ENCODE measurements around the gene ALG1L2.
"Not testable (repeated sequence)": the region's sequence is repeated elsewhere in the genome, so short reads cannot be mapped to it uniquely, and the experiment has no call there.

- TF ChIP-seq POLR2A (IDR thresholded peaks at IDR 0.05); POLR2AphosphoS5 (IDR thresholded peaks at IDR 0.05; ENCODE audit: insufficient read depth in 1 of 2, low read depth in 1 of 2): not testable (repeated sequence)
- TF ChIP-seq, protein P1, sequence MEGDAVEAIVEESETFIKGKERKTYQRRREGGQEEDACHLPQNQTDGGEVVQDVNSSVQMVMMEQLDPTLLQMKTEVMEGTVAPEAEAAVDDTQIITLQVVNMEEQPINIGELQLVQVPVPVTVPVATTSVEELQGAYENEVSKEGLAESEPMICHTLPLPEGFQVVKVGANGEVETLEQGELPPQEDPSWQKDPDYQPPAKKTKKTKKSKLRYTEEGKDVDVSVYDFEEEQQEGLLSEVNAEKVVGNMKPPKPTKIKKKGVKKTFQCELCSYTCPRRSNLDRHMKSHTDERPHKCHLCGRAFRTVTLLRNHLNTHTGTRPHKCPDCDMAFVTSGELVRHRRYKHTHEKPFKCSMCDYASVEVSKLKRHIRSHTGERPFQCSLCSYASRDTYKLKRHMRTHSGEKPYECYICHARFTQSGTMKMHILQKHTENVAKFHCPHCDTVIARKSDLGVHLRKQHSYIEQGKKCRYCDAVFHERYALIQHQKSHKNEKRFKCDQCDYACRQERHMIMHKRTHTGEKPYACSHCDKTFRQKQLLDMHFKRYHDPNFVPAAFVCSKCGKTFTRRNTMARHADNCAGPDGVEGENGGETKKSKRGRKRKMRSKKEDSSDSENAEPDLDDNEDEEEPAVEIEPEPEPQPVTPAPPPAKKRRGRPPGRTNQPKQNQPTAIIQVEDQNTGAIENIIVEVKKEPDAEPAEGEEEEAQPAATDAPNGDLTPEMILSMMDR (IDR thresholded peaks at IDR 0.05), result not testable (repeated sequence)
Measured at GRCh38 chr3:130058267-130058657, 23.4 kb upstream of the ALG1L2 start.

Measured in vagina (tissue), 2 donors.